CD4-positive, alpha-beta T cell (primary cell): ENCODE data around the gene S100A7. TPM values are rescaled to one million over a fixed set of nuclear protein-coding genes. Genes with fewer than 3 reads are reported as not detected.

Experiments
- ATAC-seq: fragments of 200-7000 bp; cut with Tn5 transposase; one replicate; pipeline ENCODE4 v1.10.0; 2022; ENCODE audit warnings: mild to moderate bottlenecking; ENCODE audit not compliant: poor library complexity
- CTCF ChIA-PET: fragments of 350-600 bp; sonication (Branson Sonifier 250); formaldehyde crosslinking; loops from one replicate; lab custom pipeline; 2021; ENCODE audit warnings: antibody characterized with exemption, inconsistent platforms; lab: Charles Lee
- POLR2A ChIA-PET: fragments of 350-600 bp; sonication (Branson Sonifier 250); formaldehyde crosslinking; loops from one replicate; lab custom pipeline; 2021; ENCODE audit warnings: antibody characterized with exemption, inconsistent platforms; lab: Charles Lee
- DNase-seq, 14 experiments: peaks; one replicate each; pipeline ENCODE4 v3.0.0-alpha.2; 2013 to 2020; ENCODE audit warnings: mixed read lengths in 2 of 14
- H3K27ac ChIP-seq, 2 donors: one replicate each; pipeline versions ENCODE4 v1.5.1 to v1.7.0; 2013; ENCODE audit warnings: low read length in 2 of 2, low read depth in 1 of 2, mild to moderate bottlenecking in 1 of 2
- H3K27me3 ChIP-seq, 2 experiments: 1 replicate in 1 of 2; 2 replicates in 1 of 2; pipeline versions ENCODE4 v1.6.1 to v1.7.0; 2013; ENCODE audit warnings: low read length in 2 of 2, control low read depth in 1 of 2, mild to moderate bottlenecking in 1 of 2, moderate library complexity in 1 of 2; ENCODE audit not compliant: insufficient read depth in 2 of 2, control insufficient read depth in 1 of 2
- H3K36me3 ChIP-seq: one replicate; pipeline ENCODE4 v1.6.1; 2013; ENCODE audit warnings: low read length, control low read depth; ENCODE audit not compliant: insufficient read depth
- H3K4me1 ChIP-seq: one replicate; pipeline ENCODE4 v1.6.1; 2013; ENCODE audit warnings: low read length, control low read depth; ENCODE audit not compliant: insufficient read depth
- H3K4me3 ChIP-seq: one replicate; pipeline ENCODE4 v1.5.1; 2013; ENCODE audit warnings: mild to moderate bottlenecking, low read length, moderate library complexity
- H3K9me3 ChIP-seq, 2 experiments: 1 replicate in 1 of 2; 2 replicates in 1 of 2; pipeline versions ENCODE4 v1.6.1 to v1.7.0; 2013; ENCODE audit warnings: low read length in 2 of 2, mild to moderate bottlenecking in 2 of 2, control low read depth in 1 of 2, moderate library complexity in 1 of 2; ENCODE audit not compliant: control insufficient read depth in 1 of 2, insufficient read depth in 1 of 2
- H3K27ac Mint-ChIP-seq: one replicate; pipeline ENCODE4 v1.8.0; 2020; ENCODE audit warnings: mixed read lengths
- H3K27me3 Mint-ChIP-seq: one replicate; pipeline ENCODE4 v1.8.0; 2021; ENCODE audit warnings: mixed read lengths
- H3K36me3 Mint-ChIP-seq: one replicate; pipeline ENCODE4 v1.8.0; 2021; ENCODE audit warnings: low read depth, mixed read lengths
- H3K4me1 Mint-ChIP-seq: one replicate; pipeline ENCODE4 v1.8.0; 2021; ENCODE audit warnings: low read depth, mixed read lengths
- H3K4me3 Mint-ChIP-seq: one replicate; pipeline ENCODE4 v1.8.0; 2020; ENCODE audit warnings: mild to moderate bottlenecking, mixed read lengths
- H3K9me3 Mint-ChIP-seq: one replicate; pipeline ENCODE4 v1.8.0; 2020; ENCODE audit warnings: mixed read lengths
- intact Hi-C, 2 experiments: fragments of 100-400 bp; cut with DNase I in 1 of 2; cut with micrococcal nuclease in 1 of 2; formaldehyde crosslinking; loops; one replicate each; pipeline versions ENCODE4 v1.15.1 to v1.9.0; 2023 to 2025; cut with DNase I, micrococcal nuclease
- total RNA-seq, 174 experiments: library from RNA in 2 of 174; stranded (reverse) in 2 of 174; gene quantifications; one replicate each; pipeline ENCODE4 v1.2.3 and lab custom pipeline; 2021 to 2026
- TF ChIP-seq, protein P1 (sequence below): fragments of 200-600 bp; IDR thresholded peaks from one replicate; pipeline ENCODE4 v1.8.0; 2022; ENCODE audit warnings: antibody characterized with exemption, mild to moderate bottlenecking

The S100A7 gene
- total RNA-seq, 2 experiments from 2014 or later: not detected

DNA sequence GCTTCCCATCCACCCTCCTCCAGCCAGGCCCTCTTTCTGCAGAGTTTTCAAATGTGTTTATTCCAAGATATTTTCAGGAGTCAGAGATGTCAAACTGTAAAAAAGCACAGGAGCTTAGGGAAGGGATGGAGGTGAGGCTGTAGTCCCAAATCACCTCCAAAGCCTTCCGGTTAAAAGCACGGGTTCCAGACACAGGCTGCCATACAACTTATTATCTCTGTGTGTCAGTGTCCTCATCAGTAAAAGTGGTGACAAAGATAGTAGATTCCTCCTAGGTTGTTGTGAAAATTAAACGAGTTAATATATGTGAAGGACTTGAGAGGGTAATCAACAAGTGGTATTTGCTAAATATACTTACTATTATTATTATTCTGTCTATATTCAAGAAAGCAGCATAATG is 29.0 kb downstream of the S100A7 start:
- Histone ChIP-seq H3K36me3 (no peaks in the 10 kb centered on the region), H3K27ac (no peak overlapping the region), H3K27me3 (peaks cover 10 to 17% of the 10 kb centered on the region in 2 experiments), H3K4me3 (no peak overlapping the region), H3K4me1 (no peaks in the 10 kb centered on the region), H3K9me3 (no peaks in the 10 kb centered on the region)
- Mint-ChIP-seq H3K27ac (no peak overlapping the region), H3K4me3 (no peak overlapping the region), H3K4me1 (no peaks in the 10 kb centered on the region), H3K9me3 (no peaks in the 10 kb centered on the region), H3K36me3 (no peaks in the 10 kb centered on the region), H3K27me3 (peaks cover 39% of the 10 kb centered on the region)
- ChIA-PET POLR2A (no interaction called here), CTCF (no interaction called here)
- intact Hi-C loops: no loop called here
- ATAC-seq (no peak), DNase-seq (no peak)
- TF ChIP-seq, protein P1, sequence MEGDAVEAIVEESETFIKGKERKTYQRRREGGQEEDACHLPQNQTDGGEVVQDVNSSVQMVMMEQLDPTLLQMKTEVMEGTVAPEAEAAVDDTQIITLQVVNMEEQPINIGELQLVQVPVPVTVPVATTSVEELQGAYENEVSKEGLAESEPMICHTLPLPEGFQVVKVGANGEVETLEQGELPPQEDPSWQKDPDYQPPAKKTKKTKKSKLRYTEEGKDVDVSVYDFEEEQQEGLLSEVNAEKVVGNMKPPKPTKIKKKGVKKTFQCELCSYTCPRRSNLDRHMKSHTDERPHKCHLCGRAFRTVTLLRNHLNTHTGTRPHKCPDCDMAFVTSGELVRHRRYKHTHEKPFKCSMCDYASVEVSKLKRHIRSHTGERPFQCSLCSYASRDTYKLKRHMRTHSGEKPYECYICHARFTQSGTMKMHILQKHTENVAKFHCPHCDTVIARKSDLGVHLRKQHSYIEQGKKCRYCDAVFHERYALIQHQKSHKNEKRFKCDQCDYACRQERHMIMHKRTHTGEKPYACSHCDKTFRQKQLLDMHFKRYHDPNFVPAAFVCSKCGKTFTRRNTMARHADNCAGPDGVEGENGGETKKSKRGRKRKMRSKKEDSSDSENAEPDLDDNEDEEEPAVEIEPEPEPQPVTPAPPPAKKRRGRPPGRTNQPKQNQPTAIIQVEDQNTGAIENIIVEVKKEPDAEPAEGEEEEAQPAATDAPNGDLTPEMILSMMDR: no peak

DNA sequence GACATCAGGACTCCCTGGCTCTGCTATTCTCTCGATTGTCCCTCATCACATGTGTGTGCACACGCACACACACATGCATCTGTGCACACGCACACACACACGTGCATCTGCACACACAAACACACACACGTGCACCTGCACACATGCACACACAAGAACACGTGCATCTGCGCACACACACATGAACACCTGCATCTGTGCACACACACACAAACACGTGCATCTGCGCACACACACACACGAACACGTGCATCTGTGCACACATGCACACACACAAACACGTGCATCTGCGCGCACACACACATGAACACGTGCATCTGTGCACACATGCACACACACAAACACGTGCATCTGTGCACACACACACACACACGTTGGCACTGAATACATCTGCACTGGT is 29.4 kb downstream of the S100A7 start:
- ATAC-seq: no peak
- CTCF ChIA-PET: no interaction called here
- no peaks in the 10 kb centered on the region for H3K36me3 ChIP-seq

DNA sequence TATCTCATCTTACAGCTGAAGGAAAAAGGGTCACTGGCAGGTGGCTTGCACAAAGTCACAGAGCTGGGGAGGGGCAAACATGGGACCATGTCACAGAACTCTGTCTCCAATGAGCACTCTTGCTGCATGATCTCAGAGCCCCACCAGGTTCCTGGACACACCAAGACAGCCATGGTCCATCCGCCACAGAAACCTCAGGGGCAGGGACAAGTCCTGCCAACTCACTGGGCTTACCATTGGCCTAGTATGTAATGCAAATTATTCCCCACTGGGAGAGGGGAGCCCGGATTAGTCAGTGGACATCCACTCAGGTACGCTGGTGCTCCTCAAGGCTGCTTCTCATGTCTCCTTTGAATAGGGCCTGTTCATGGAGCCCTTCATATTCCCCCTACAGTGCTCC is 29.9 kb downstream of the S100A7 start:
- no peaks in the 10 kb centered on the region for H3K36me3 Mint-ChIP-seq
- no peaks in the 10 kb centered on the region for H3K9me3 Mint-ChIP-seq
- no peaks in the 10 kb centered on the region for H3K4me1 Mint-ChIP-seq
- Histone ChIP-seq H3K36me3 (no peaks in the 10 kb centered on the region), H3K4me1 (no peaks in the 10 kb centered on the region), H3K27me3 (peaks cover 12 to 20% of the 10 kb centered on the region in 2 experiments), H3K27ac (no peak overlapping the region), H3K9me3 (no peaks in the 10 kb centered on the region), H3K4me3 (no peak overlapping the region)
- TF ChIP-seq, protein P1: no peak
- H3K27me3 Mint-ChIP-seq: peaks cover 44% of the 10 kb centered on the region
- H3K4me3 Mint-ChIP-seq: no peak overlapping the region
- CTCF ChIA-PET: no interaction called here
- intact Hi-C loops: no loop called here
- POLR2A ChIA-PET: no interaction called here
- H3K27ac Mint-ChIP-seq: no peak overlapping the region
- ATAC-seq (no peak), DNase-seq (no peak)

More for the DNA sequence above, 29.4 kb downstream of the S100A7 start:
- POLR2A ChIA-PET: no interaction called here
- Histone ChIP-seq H3K27me3 (peaks cover 11 to 20% of the 10 kb centered on the region in 2 experiments), H3K9me3 (no peaks in the 10 kb centered on the region), H3K27ac (no peak overlapping the region), H3K4me3 (no peak overlapping the region), H3K4me1 (no peaks in the 10 kb centered on the region)
- Mint-ChIP-seq H3K4me1 (no peaks in the 10 kb centered on the region), H3K27me3 (peaks cover 39% of the 10 kb centered on the region), H3K27ac (no peak overlapping the region), H3K4me3 (no peak overlapping the region), H3K9me3 (no peaks in the 10 kb centered on the region), H3K36me3 (no peaks in the 10 kb centered on the region)
- TF ChIP-seq, protein P1: no peak
- intact Hi-C loops: no loop called here
- DNase-seq: no peak
